ENCODE measurements around the gene SERPINA6.

- TF ChIP-seq EP300 (IDR thresholded peaks at IDR 0.05) (no peak), CTCF (IDR thresholded peaks at IDR 0.05) (no peak), POLR2A (IDR thresholded peaks at IDR 0.05) (no peak), POLR2AphosphoS5 (IDR thresholded peaks at IDR 0.05) (no peak)
Measured at GRCh38 chr14:94313991-94314655, 9.0 kb downstream of the SERPINA6 start.

Measured in stomach (tissue), 4 donors.